GM18502 (cell line): ENCODE results near the gene POP4.
"Not testable (repeated sequence)": the region's sequence is repeated elsewhere in the genome, so short reads cannot be mapped to it uniquely, and the experiment has no call there.

Experiments
- ATAC-seq: cut with Tn5 transposase; IDR thresholded peaks from one replicate; pipeline ENCODE4 v1.9.1; 2021; ENCODE audit warnings: mild to moderate bottlenecking; ENCODE audit not compliant: unreplicated experiment, poor library complexity

The POP4 gene, protein sequence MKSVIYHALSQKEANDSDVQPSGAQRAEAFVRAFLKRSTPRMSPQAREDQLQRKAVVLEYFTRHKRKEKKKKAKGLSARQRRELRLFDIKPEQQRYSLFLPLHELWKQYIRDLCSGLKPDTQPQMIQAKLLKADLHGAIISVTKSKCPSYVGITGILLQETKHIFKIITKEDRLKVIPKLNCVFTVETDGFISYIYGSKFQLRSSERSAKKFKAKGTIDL

DNA sequence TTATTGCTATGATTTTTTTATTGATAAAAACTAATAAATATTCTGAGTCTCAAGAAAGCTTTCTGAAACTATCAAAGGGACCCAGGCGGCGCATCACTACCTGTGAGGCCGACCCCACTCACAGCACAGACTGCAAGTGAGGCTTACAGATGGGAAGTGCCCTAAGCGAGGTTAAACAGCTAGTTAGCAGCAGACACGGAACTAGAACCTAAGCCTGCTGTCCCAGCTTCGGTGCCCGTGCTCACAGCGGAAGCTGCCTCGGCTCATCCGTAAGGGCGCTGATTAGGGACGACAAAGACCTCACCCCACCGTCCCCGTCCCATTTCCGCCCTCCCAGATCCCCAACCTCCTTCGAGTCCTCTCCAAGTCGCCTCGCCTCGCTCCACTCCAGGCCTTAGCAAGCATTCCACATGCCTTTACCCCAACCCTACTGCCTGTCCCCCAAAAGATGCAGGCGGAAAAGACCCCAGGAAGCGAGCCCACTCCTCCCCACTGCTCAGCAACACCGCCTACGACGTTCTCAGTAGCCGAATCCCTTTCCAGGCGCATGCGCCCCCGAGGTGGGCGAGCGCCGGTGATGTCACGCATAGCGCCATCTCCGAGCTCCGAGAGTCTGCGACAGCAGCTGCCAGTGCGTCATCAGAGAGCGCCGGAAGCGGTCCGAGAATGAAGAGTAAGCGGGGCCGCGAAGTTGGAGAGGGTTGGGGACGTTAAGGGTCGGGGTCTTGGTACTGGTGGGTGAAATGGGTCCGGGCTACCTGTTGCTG lies at the start of gene POP4:
POP4 (plus strand) TSS at position 631 of the 767 bp plus-strand sequence; CDS start at position 667, 36 bp downstream.
- ATAC-seq = peak; percentile 78

DNA sequence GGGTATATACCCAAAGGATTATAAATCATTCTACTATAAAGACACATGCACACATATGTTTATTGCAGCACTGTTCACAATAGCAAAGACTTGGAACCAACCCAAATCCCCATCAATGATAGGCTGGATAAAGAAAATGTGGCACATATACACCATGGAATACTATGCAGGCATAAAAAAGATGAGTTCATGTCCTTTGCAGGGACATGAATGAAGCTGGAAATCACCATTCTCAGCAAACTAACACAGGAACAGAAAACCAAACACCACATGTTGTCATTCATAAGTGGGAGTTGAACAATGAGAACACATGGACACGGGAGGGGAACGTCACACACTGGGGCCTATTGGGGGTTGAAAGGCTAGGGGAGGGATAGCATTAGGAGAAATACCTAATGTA lies 47.0 kb upstream of the POP4 start:
- ATAC-seq = not testable (repeated sequence)

DNA sequence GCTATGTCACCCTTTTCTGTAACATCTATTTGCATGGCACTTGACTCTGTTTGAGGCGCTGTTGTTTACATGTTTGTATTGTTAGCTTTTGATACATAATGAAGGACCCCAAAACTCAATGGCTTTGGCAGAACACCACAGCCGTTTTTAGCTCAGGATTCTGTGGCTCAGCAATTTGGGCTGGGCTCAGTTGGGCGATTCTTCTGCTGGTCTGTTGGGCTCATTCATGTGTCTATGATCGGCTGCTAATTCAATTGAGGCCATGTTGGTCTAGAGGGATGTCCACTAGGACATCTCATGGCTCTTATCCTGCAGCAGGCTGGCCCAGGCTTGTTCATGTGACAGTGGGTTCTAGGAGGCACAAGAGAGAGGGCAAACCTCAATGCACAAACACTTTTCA lies 46.3 kb upstream of the POP4 start:
- no peak for ATAC-seq

DNA sequence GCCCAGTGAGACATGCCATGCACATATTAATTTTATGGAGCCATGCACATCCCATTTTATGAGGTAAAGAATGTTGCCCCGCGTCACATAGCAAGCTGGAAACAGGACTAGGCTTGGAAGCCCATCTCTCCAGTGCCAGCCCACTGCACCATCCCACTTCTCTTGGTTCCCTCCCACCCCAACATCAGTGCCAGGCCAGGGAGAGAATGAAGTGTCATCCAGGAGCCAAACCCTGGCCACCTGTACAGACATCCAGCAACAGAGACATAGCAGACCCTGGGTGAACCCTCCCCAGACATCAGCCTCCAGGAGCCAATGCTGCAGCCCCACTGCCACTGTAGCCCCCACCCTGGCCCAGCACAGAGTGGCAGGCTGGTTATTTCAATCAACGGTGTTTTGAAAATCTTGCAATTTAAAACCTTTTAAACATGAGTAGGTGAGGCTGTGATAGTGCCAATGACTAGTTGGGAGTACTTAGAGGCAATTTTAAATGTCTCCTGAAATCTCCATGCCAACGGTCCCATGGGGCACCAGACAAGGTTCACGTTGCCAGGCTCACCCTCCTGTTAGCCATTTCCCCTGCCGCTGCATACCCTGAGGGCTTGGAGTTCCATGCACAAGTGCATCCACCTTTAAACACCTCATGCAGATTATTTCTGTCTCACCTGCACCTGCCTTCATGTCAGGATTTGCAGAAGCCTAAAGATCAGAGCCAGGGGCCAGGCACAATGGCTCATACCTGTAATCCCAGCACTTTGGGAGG lies 45.6 kb upstream of the POP4 start:
- ATAC-seq = no peak

DNA sequence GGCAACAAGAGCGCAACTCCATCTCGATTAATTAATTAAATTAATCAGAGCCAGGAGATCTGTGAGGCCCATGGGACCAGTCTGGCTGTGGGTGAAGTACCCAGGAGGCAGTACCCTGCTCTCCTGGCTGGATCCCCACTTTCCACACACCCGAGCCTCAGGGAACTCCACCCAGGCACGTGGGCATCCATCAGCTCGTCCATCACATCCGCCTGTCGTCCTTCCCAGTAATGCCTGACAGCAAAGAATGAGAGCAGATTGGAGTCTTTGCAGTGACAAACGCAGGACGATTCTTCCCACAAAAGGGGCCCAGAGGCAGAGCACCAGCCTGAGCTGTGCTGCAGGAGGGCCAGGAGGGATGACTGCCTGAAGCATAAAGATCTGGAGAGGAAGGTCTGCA lies 44.5 kb upstream of the POP4 start:
- ATAC-seq = no peak

DNA sequence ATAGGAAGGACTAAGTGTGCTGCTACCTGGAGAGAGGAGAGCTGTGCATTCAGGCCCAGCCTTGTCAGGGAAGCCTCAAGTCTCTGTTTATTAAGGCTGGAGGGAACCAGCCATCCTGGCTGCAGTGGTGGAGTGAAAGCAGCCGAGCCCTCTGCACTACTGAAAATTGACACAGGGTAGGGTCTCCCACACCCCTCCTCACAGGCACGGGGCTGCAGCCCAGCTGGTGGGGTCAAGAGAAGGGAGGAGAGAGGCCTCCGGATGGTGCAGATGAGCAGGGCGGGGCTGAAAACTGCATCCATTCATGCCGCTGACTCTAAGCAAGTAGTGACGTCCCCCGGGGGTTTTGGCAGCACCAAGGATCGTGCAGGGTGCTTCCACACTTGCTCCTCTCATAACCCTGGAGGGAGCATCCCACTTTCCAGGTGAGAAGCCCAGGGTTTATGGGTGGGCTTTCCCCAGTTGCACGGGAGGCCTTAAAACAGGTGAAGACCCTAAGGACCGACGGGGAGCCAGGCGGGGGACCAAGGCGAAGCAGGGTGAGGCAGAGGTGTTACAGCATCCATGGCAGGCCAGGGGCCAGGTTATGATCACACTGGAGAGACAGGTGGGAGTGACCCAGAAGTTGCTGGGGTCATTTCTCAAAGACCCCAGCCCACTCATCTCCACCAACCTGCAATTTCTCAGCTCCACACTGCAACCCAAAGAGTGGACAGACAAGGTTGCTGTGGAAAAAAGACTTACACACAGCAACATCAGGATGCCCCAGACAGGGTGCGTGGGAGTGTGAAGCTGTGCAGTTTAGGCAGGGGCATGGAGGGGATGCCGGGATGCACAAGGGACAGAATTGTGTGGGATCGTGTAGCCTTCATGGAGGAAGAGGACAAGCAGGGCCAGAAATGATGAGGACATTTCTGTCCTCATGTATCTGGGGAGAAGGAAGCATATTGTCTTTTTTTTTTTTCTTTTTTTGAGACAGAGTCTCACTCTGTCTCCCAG lies 43.5 kb upstream of the POP4 start:
- no peak for ATAC-seq

DNA sequence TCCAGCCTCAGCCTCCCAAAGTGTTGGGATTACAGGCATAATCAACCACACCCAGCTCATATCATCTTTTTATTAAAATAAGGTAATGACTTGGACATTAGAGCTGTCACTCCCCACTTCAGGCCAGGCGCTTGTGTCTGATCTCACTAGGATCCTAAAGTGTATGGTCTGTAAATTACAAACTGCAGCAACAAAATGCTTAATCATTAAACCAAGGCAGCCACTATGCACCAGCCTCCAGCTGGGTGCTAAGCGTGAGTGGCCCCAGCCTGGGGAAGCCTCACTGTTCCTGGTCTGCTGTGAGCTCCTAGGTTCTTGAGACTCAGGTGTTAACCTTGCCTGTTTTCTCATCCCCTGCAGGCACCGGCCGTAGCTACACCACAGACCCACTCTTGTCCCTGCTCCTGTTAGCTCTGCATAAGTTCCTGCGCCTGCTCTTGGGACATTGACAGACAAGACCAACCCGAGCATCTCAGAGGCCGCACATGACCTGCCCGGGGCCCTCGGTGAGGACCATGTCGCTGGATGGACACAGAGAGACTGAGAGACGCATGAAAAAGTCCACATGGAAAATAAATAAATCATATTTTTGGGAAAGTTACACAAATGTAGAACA lies 42.5 kb upstream of the POP4 start:
- ATAC-seq = no peak

DNA sequence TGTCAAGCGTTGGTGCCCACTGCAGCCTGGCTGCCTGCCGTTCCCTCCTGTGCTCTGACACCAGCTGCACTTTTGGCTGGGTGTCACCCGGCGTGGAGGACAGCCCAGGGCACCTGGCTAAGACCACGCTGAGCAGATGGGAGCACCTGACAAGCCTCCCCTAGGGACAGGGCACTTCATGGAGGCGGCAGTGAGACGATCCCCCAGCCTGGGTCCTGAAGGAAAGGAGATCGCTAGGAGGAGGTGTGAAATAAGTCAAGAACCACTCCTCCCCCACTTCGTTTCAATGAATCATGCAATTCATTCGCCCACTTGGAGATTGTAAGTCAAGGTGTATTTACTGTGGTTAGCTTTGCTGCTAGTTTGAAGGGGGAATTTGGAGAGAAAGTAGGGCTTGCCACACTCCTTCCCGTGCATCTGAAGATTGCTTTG lies 41.5 kb upstream of the POP4 start:
- no peak for ATAC-seq

DNA sequence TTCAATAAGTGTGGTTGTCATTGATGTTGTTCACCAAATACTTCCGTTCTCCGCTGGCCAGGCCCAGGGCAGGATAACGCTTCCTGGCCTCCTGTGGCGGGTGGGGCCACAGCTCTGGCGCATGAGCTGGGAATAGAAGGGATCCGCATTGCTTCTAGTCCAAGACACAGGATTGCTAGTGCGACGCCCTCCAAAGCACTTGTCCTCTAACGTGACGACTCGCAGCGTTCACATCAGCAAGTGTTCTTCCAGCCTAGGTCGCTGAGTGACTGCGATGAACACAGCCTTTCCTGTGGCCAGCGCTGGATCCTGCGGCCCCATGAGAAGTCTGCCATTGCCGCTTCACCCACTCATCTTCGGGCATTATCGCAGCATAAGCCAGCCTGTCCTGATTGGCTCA lies 40.9 kb upstream of the POP4 start:
- ATAC-seq = no peak

DNA sequence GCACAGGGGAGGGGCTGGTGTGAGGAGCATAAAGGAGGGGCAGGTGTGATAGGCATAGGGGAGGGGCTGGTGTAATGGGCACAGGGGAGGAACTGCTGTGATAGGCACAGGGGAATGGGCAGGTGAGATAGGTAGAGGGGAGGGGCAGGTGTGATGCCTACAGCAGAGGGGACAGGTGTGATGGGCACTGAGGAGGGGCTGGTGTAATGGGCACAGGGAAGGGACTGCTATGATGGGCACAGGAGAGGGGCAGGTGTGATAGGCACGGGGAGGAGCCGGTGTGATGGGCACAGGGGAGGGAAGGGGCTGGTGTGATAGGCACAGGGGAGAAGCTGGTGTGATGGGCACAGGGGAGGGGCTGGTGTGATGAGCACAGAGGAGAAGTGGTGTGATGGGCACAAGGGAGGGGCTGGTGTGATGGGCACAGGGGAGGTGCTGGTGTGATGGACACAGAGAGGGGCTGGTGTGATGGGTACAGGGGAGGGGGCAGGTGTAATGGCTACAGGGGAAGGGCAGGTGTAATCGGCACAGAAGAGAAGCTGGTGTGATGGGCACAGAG lies 39.5 kb upstream of the POP4 start:
- no peak for ATAC-seq

DNA sequence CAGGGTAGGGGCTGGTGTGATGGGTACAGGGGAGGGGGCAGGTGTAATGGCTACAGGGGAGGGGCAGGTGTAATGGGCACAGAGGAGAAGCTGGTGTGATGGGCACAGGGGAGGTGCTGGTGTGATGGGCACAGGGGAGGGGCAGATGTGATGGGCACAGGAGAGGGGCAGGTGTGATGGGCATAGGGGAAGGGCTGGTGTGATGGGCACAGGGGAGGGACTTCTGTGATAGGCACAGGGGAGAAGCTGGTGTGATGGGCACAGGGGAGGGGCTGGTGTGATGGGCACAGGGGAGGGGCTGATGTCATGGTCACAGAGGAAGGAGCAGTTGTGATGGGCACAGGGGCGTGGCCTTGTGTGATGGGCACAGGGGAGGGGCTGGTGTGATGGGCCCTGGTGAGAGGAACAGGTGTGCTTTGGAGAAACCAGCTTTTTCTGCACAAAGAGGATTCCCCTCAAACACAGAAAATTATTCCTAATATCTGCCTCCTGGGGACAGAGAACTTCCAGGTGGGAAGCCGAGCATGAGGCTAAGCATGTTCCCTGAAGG lies 38.6 kb upstream of the POP4 start:
- no peak for ATAC-seq

DNA sequence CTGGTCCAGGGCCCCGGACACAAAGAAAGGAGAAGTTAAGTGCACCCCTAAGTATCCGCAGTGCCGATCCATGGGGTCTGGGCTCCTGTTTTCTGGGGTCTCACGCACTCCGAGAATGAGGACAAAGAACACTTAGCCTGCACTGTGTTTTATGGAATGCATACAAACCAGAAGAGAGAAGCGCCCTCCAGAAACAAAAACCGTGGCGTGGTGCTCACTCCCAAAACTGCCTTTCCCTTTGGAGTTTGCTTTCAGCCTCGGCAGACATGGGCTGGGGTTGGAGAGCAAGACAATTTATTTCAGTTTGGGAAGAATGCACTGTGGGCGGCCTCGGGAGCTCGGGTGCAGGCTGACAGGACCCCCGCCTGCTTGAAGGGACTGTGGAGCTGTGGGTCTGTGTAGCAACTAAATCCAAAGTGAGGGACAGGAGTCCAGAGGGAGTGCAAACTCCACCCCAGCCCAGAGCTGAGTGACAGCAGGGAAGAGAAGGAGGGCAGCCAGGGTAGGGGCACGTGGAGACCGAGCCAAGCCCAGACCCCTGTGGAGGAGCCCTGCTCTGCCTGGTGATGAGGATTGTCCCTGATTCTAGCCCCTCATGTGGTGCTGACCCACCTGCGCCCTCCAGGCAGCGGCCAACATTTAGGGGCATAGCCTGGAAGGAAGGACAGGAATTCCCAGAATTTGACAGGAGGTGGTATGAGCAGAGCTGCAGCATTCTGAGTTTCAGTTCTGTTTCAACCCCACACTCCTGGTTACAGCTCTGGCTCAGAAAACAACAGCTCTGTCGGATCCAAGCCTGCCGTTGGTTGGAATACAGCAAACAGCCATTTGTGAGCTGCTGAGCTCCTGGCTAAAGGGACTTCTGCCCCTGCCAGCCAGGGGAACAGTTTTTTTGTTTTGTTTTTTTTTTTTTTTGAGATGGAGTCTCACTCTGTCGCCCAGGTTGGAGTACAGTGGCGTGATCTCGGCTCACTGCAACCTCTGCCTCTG lies 37.8 kb upstream of the POP4 start:
- ATAC-seq = no peak

DNA sequence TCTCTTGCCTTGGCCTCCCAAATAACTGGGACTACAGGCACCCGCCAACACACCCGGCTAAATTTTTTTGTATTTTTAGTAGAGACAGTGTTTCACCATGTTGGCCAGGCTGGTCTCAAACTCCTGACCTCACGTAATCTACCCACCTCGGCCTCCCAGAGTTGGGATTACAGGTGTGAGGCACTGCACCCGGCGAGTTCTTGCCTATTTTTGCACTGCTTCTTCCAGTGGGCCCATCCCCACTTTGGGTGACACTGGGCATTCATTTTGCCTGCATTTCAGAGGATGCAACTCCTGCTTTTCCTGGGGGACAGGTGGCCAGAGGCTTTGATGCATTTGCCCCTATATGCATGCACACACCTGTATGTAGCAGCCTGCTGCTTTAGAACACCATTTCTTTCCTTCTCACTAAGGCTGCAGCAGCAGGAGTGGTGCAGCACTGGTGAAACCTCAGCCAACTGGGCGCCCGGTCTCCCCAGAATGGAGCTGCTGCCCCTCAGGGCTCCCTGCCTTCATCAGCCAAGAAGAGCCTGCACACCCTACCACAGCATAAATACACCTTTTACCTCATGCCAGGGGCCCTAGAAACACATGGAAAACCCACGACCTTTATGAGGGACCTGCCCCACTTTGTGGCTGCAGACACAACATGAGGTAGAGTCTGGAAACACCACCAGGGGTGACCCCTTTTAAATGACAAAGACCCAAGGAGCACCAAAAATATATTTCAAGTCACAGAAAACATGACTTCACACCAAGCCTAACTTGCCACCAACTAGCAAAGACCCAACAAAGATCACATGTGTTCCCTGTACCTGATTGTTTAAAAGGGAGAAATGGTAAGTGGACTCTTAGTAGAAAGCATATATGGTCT lies 36.8 kb upstream of the POP4 start:
- ATAC-seq = no peak

DNA sequence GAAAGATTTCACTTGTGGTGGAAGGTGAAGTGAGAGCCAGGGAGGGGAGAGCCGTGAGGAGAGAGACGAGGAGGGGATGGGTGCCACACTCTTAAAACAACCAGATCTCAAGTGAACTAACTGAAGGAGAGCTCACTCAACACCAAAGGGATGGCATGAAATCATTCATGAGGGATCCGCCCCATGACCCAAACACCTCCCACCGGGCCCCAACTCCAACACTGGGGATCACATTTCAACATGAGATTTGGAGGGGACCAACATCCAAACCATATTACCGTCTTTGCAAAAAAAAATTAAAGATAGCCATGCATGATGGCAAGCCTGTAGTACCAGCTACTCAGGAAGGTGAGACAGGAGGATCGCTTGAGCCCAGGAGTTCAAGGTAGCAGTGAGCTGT lies 34.9 kb upstream of the POP4 start:
- ATAC-seq = no peak

DNA sequence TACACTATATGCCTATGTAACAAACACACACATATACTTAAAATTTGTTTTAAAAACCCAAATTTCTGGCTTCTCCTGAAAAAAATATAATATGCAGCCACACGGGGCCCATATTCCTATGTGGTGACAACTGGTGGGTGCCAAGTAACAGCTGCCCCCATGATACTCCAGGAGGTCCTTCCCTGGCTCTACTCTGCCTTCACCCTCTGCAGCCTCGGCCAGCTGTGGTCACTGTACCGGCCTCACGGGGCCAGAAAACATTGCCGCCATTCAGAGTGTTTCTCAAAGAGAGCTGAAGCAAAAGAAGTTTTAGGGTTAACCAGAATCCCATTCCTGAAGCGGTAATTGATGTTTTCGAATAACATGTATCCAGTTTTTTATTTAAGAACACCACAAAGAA lies 32.6 kb upstream of the POP4 start:
- ATAC-seq = no peak

DNA sequence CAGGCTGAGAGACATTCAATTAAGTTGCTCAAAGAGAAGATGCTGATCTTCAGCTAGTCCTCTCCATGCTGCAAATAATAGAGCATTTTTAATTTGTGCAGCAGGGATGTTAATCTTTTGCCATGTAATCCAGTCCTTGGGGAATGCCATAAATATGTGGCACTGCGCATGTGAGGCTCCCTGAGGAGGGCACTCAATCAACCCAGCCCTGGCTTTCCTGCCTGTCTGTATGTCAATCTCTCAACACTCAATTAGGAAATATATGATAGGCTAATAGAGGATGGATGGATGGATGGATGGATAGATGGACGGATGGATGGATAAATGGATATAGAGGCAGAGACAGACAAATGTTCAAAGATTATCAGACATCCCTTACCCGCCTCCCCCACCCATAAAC lies 31.6 kb upstream of the POP4 start:
- ATAC-seq = no peak

DNA sequence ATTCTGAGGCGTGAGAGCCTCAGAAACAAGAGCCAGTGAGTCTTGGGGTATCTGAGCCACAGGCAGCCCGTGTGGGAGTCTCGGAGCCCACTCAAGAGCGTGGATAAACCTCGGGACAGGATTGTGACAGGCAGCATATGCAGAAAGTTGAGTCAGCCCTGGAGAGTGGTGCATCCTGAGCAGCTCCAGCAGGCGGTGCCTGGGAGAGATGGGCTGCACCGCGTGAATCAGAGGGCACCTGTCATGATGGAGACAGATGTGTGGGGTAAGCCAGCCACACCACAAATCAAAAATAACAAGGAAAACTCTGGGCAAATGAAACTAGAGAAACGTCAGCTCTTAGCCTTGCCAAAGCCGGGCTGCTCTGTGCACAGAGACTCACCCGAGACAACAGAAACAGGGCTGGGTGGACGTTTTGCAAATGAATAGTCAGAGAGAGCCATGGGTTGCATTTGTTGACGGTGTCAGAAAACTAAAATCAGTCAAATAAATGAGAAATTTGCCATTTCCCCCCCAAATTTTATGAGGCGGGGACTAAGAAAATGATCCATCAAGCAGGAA lies 30.0 kb upstream of the POP4 start:
- no peak for ATAC-seq
